ENCODE results near the gene PIK3CD.

DNA sequence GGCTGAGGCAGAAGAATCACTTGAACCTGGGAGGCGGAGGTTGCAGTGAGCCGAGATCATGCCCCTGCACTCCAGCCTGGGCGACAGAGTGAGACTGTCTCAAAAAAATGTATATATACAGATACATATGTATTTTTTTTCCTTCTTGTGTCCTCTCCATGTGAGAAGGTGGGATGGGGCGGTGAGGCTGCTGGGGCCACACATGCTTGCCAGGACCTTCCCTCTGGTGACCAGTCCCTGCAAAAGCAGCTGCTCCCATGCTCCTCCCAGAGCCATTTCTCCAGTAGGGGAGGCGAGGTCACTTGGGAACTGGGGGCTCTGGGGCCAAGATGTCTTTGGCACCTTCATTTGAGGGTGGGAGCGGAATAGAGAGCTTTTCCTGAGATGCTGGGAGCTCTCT is 74.9 kb downstream of the PIK3CD start:
- TF ChIP-seq CTCF (IDR thresholded peaks at IDR 0.05; ENCODE audit: poor library complexity, severe bottlenecking) = no peak
- TF ChIP-seq POLR2AphosphoS5 (IDR thresholded peaks at IDR 0.05) = no peak
- no peak for TF ChIP-seq TAF1 (IDR thresholded peaks at IDR 0.05; ENCODE audit: low read depth)
- no peak for TF ChIP-seq SMC3 (conservative IDR thresholded peaks at IDR 0.05; ENCODE audit: poor library complexity)
- TF ChIP-seq RAD21 (conservative IDR thresholded peaks at IDR 0.05) = no peak
- TF ChIP-seq, protein P1, sequence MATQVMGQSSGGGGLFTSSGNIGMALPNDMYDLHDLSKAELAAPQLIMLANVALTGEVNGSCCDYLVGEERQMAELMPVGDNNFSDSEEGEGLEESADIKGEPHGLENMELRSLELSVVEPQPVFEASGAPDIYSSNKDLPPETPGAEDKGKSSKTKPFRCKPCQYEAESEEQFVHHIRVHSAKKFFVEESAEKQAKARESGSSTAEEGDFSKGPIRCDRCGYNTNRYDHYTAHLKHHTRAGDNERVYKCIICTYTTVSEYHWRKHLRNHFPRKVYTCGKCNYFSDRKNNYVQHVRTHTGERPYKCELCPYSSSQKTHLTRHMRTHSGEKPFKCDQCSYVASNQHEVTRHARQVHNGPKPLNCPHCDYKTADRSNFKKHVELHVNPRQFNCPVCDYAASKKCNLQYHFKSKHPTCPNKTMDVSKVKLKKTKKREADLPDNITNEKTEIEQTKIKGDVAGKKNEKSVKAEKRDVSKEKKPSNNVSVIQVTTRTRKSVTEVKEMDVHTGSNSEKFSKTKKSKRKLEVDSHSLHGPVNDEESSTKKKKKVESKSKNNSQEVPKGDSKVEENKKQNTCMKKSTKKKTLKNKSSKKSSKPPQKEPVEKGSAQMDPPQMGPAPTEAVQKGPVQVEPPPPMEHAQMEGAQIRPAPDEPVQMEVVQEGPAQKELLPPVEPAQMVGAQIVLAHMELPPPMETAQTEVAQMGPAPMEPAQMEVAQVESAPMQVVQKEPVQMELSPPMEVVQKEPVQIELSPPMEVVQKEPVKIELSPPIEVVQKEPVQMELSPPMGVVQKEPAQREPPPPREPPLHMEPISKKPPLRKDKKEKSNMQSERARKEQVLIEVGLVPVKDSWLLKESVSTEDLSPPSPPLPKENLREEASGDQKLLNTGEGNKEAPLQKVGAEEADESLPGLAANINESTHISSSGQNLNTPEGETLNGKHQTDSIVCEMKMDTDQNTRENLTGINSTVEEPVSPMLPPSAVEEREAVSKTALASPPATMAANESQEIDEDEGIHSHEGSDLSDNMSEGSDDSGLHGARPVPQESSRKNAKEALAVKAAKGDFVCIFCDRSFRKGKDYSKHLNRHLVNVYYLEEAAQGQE (IDR thresholded peaks at IDR 0.05; ENCODE audit: borderline replicate concordance) = no peak
- TF ChIP-seq EP300 (conservative IDR thresholded peaks at IDR 0.05; ENCODE audit: poor library complexity, severe bottlenecking) = no peak
